Endodermal cell (in vitro differentiated cells): ENCODE data around the gene DENND1A. TPM values are rescaled to one million over a fixed set of nuclear protein-coding genes. Genes with fewer than 3 reads are reported as not detected.

Source experiments
- DNase-seq: peaks from one replicate; pipeline ENCODE4 v3.0.0-alpha.2; 2017
- H3K27ac ChIP-seq: 2 replicates; pipeline ENCODE4 v1.5.1; 2013; ENCODE audit warnings: mild to moderate bottlenecking, low read depth, low read length, moderate library complexity
- H3K27me3 ChIP-seq: 2 replicates; pipeline ENCODE4 v1.6.1; 2013; ENCODE audit warnings: mild to moderate bottlenecking, low read length, moderate library complexity; ENCODE audit not compliant: insufficient read depth, control insufficient read depth, poor library complexity, severe bottlenecking
- H3K36me3 ChIP-seq: 2 replicates; pipeline ENCODE4 v1.7.0; 2013; ENCODE audit warnings: mild to moderate bottlenecking, low read length, moderate library complexity; ENCODE audit not compliant: control insufficient read depth, insufficient read depth
- H3K4me1 ChIP-seq: one replicate; pipeline ENCODE4 v1.7.0; 2013; ENCODE audit warnings: low read length; ENCODE audit not compliant: control insufficient read depth, insufficient read depth
- H3K4me3 ChIP-seq: 2 replicates; pipeline ENCODE4 v1.5.1; 2013; ENCODE audit warnings: mild to moderate bottlenecking, low read length, moderate library complexity
- H3K9ac ChIP-seq: 2 replicates; pipeline ENCODE4 v1.6.1; 2013; ENCODE audit warnings: mild to moderate bottlenecking, low read length, moderate library complexity; ENCODE audit not compliant: poor library complexity, severe bottlenecking; ENCODE audit errors: extremely low read depth
- H3K9me3 ChIP-seq: 2 replicates; pipeline ENCODE4 v1.6.1; 2013; ENCODE audit warnings: mild to moderate bottlenecking, low read length, moderate library complexity; ENCODE audit not compliant: control insufficient read depth
- H3K27ac Mint-ChIP-seq: 2 replicates; pipeline ENCODE4 v1.8.0; 2020; ENCODE audit warnings: mixed read lengths
- H3K27me3 Mint-ChIP-seq: 2 replicates; pipeline ENCODE4 v1.8.0; 2021; ENCODE audit warnings: mild to moderate bottlenecking, mixed read lengths; ENCODE audit not compliant: insufficient read depth
- H3K36me3 Mint-ChIP-seq: 2 replicates; pipeline ENCODE4 v1.8.0; 2020; ENCODE audit warnings: low read depth, mixed read lengths
- H3K4me1 Mint-ChIP-seq: 2 replicates; pipeline ENCODE4 v1.8.0; 2020; ENCODE audit warnings: mixed read lengths
- H3K4me3 Mint-ChIP-seq: 2 replicates; pipeline ENCODE4 v1.8.0; 2020; ENCODE audit warnings: mild to moderate bottlenecking, moderate library complexity, mixed read lengths
- H3K9me3 Mint-ChIP-seq: 2 replicates; pipeline ENCODE4 v1.8.0; 2020; ENCODE audit warnings: mild to moderate bottlenecking, mixed read lengths
- CTCF ChIP-seq: fragments of 200-600 bp; sonication (generic); conservative IDR thresholded peaks from 2 replicates; pipeline ENCODE4 v1.5.0; 2021; ENCODE audit warnings: antibody characterized with exemption, mild to moderate bottlenecking
- WGBS, 2 experiments: methylation state at CpG; one replicate each; pipeline versions ENCODE4 v1.1.5 to v1.1.7; 2013; ENCODE audit warnings: missing lambda C conversion rate in 2 of 2, mixed read lengths in 1 of 2; ENCODE audit not compliant: insufficient coverage in 1 of 2, insufficient read length in 1 of 2; 5-methylcytosine and 5-hydroxymethylcytosine counted together
- total RNA-seq, 2 donors: library from RNA; stranded (reverse); fragmentation: NEBNext Ultra II Directional in 1 of 2; extraction: Animal tissue kit (Norgen Biotek cat#: 25700) in 1 of 2; gene quantifications; 2 replicates in 1 of 2; 3 replicates in 1 of 2; pipeline ENCODE4 v1.2.1, GENCODE V29; 2021

DENND1A gene
- total RNA-seq, 2 donors from 2014 or later = 29.5 to 38.4 TPM

GRCh38 chr9:123652416-123652815 is 277.5 kb downstream of the DENND1A start:
- Mint-ChIP-seq H3K27me3 (no peaks in the 10 kb centered on the region), H3K27ac (no peak overlapping the region), H3K36me3 (peaks cover 12% of the 10 kb centered on the region), H3K4me3 (no peak overlapping the region), H3K9me3 (no peaks in the 10 kb centered on the region), H3K4me1 (peaks cover 34% of the 10 kb centered on the region)
- Histone ChIP-seq H3K27me3 (no peaks in the 10 kb centered on the region), H3K27ac (no peak overlapping the region), H3K9me3 (no peaks in the 10 kb centered on the region), H3K36me3 (peaks cover 5% of the 10 kb centered on the region), H3K4me1 (peaks cover 15% of the 10 kb centered on the region), H3K9ac (no peak overlapping the region), H3K4me3 (no peak overlapping the region)
- WGBS, 2 experiments = 90 to 95% methylated on average over 5 to 7 of the region's 7 CpGs
- DNase-seq = no peak
- TF ChIP-seq CTCF = no peak

GRCh38 chr9:123651871-123652270 is 278.1 kb downstream of the DENND1A start:
- peaks cover 30% of the 10 kb centered on the region for H3K4me1 Mint-ChIP-seq
- peaks cover 14% of the 10 kb centered on the region for H3K36me3 Mint-ChIP-seq
- H3K9me3 ChIP-seq = no peaks in the 10 kb centered on the region
- H3K4me3 Mint-ChIP-seq = no peak overlapping the region
- 99% methylated on average over 4 of the region's 5 CpGs; no CpG with 5 or more reads in 1 of the 2 experiments for WGBS, 2 experiments
- no peak overlapping the region for H3K27ac Mint-ChIP-seq
- H3K27me3 Mint-ChIP-seq = no peaks in the 10 kb centered on the region
- TF ChIP-seq CTCF = no peak
- no peaks in the 10 kb centered on the region for H3K9me3 Mint-ChIP-seq
- peaks cover 12% of the 10 kb centered on the region for H3K4me1 ChIP-seq
- no peak overlapping the region for H3K4me3 ChIP-seq
- H3K27ac ChIP-seq = no peak overlapping the region
- H3K27me3 ChIP-seq = no peaks in the 10 kb centered on the region
- H3K36me3 ChIP-seq = peaks cover 5% of the 10 kb centered on the region
- H3K9ac ChIP-seq = no peak overlapping the region
- DNase-seq = no peak

- Histone ChIP-seq H3K27ac (no peak overlapping the region), H3K4me1 (peaks cover 8% of the 10 kb centered on the region), H3K36me3 (peaks cover 5% of the 10 kb centered on the region), H3K9ac (no peak overlapping the region), H3K9me3 (no peaks in the 10 kb centered on the region), H3K27me3 (no peaks in the 10 kb centered on the region), H3K4me3 (no peak overlapping the region)
- no peak for DNase-seq
- H3K4me1 Mint-ChIP-seq = peaks cover 25% of the 10 kb centered on the region
- H3K27ac Mint-ChIP-seq = no peak overlapping the region
- TF ChIP-seq CTCF = no peak
- peaks cover 19% of the 10 kb centered on the region for H3K36me3 Mint-ChIP-seq
- H3K4me3 Mint-ChIP-seq = no peak overlapping the region
- H3K27me3 Mint-ChIP-seq = no peaks in the 10 kb centered on the region
- WGBS, 2 experiments = 94 to 100% methylated on average over 6 to 8 of the region's 8 CpGs
- no peaks in the 10 kb centered on the region for H3K9me3 Mint-ChIP-seq
Observed at GRCh38 chr9:123651273-123651672, 278.7 kb downstream of the DENND1A start.
